ENCODE results near the gene AP3S2. TPM values are rescaled to one million over a fixed set of nuclear protein-coding genes. Genes with fewer than 3 reads are reported as not detected.

The AP3S2 gene
- total and polyA plus RNA-seq, 4 experiments from 2014 or later, result 34.1 to 37.3 (median 35.4) TPM

DNA sequence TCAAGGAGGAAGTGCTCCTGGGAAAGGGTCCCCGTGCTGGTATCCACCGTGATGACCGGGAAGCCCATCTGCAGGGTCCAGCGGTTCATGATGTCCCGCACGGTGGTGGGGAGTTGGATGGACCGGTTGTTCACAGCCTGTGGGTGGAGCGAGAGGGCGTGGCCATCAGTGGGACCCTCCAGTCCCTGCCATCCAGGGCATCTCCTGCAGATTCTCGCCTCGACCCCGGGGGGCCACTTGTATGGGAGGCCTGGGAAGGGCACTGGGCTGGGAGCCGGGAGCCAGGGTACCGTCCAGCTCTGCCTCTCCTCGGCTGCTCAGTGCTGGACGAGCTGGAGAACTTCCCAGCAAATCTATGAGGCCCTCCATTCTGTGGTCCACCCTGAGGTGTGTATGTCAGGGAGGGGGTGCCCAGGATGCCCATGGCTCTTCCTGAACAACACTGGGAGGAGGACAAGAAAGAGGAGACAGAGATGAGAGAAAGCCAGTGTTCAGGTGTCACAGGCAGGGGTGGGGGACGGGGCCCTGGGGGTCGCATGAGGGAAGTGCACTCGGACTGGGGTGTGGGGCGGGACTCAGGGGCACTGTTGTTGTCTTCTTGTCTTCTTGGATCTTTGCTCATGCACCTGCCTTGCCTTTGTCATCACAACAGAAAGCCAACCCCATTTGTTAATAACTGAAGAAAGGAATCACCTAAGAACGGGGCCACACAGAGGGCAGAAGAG, 92.2 kb downstream of the AP3S2 start:
- Histone ChIP-seq H3K9me3 (ENCODE audit: control insufficient read depth in 1 of 2, low read length in 2 of 2) (no peaks in the 10 kb centered on the region), H3K4me3 (ENCODE audit: low read length in 2 of 2) (no peak overlapping the region), H3K36me3 (ENCODE audit: insufficient read depth, low read length) (no peaks in the 10 kb centered on the region), H3K4me1 (ENCODE audit: insufficient read depth, low read length) (no peaks in the 10 kb centered on the region), H3K27me3 (ENCODE audit: insufficient read depth, low read length) (no peaks in the 10 kb centered on the region), H3K27ac (ENCODE audit: low read depth, low read length) (no peak overlapping the region)
- no peak overlapping the region for H3K4me3 Mint-ChIP-seq
- intact Hi-C loops (cut with micrococcal nuclease), result no loop called here
- ChIA-PET CTCF (ENCODE audit: partially characterized antibody) (no interaction called here), POLR2A (ENCODE audit: partially characterized antibody) (no interaction called here)
- DNase-seq, result no peak
- peaks cover 3 to 6% of the 10 kb centered on the region in 2 donors for H3K27me3 Mint-ChIP-seq
- H3K36me3 Mint-ChIP-seq, result no peaks in the 10 kb centered on the region
- peaks cover 0 to 7% (median 4%) of the 10 kb centered on the region in 8 donors for H3K9me3 Mint-ChIP-seq
- no peaks in the 10 kb centered on the region for H3K4me1 Mint-ChIP-seq
- H3K27ac Mint-ChIP-seq, result no peak overlapping the region

DNA sequence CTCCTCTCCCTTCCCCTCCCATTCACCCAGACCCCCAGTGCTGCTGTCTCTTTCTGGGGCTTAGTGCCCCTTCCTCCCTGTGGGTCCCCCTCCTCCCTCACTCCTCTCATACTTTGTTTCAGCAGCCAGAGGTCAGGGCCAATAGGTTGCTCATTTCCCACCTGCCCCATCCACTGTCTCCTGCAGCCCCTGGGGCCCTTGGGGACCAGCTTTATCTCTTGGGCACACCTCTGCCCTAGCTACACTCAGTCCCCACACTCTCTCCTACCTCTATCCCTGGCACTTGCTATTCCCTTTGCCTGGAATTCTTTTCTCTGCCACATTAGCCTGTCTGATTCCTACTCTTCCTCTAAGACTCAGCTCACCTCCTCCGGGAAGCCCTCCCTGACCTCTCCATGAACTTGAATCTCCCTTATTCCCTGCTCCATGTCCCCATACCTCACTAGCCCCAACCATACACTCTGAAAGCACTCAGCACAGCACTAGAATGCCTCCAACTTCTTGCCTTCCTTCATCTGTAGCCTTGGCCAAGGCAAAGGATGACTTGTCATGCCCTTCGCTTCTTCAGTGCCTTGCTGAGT, 93.8 kb downstream of the AP3S2 start:
- no peak overlapping the region for H3K4me3 Mint-ChIP-seq
- no peaks in the 10 kb centered on the region for H3K27me3 ChIP-seq (ENCODE audit: insufficient read depth, low read length)
- no peak overlapping the region for H3K27ac ChIP-seq (ENCODE audit: low read depth, low read length)
- intact Hi-C loops (cut with micrococcal nuclease), result no loop called here
- ChIA-PET POLR2A (ENCODE audit: partially characterized antibody) (no interaction called here), CTCF (ENCODE audit: partially characterized antibody) (interaction anchor here (1.1 kb wide), 1 partner anchor 77 kb away, joined by 4 read pairs; no protein-coding TSS in a partner anchor)
- H3K36me3 Mint-ChIP-seq, result no peaks in the 10 kb centered on the region
- H3K27ac Mint-ChIP-seq, result no peak overlapping the region
- no peaks in the 10 kb centered on the region for H3K4me1 Mint-ChIP-seq
- no peak for DNase-seq
- H3K4me1 ChIP-seq (ENCODE audit: insufficient read depth, low read length), result no peaks in the 10 kb centered on the region
- peaks cover 3 to 7% of the 10 kb centered on the region in 2 donors for H3K27me3 Mint-ChIP-seq
- no peaks in the 10 kb centered on the region for H3K36me3 ChIP-seq (ENCODE audit: insufficient read depth, low read length)
- no peaks in the 10 kb centered on the region for H3K9me3 ChIP-seq (ENCODE audit: control insufficient read depth in 1 of 2, low read length in 2 of 2)
- H3K4me3 ChIP-seq (ENCODE audit: low read length in 2 of 2), result no peak overlapping the region
- peaks cover 0 to 23% (median 11%) of the 10 kb centered on the region in 8 donors for H3K9me3 Mint-ChIP-seq

DNA sequence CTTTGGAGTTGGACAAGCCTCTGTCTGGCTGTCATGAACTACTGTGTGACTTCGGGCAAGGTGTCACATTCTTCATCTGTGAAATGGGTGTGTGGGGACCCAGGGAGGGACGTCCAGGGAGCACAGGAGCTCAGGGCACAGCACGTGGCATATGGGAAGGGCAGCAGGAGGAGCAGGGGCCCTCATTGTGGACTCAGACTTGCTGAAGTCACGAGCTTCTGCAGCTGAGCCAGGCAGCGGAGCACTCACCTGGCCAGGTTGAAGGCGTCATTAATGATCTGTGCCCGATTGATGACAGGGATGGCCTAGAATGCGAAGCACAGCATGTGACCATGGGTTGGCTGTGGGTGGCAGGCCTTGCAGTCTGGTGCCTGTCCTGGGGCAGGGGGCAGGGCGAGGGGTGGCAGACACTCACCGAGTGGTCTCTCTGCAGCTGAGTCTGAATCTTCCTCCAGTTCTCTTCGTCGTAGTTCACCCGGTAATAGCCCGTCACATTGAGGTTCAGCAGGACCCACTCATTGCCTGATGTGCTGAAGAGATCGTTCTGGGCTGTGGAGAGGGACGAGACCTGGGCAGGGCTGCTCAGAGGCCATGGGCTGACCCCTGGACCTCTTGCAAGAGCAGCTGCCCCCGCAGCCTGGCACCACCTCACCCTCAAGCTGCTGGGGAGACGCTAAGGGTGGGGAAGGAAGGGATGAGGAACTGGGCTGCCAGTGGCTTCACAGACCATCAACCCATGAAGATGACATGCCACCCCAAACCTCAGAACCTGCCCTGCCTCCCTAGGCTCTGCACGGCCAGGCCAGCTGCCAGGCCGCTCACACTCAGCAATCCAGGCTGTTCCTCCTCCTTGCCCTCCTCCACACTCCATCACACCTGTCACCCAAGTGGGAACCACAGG, 94.5 kb downstream of the AP3S2 start:
- Histone ChIP-seq H3K4me3 (ENCODE audit: low read length in 2 of 2) (no peak overlapping the region), H3K4me1 (ENCODE audit: insufficient read depth, low read length) (no peaks in the 10 kb centered on the region), H3K27me3 (ENCODE audit: insufficient read depth, low read length) (no peaks in the 10 kb centered on the region), H3K9me3 (ENCODE audit: control insufficient read depth in 1 of 2, low read length in 2 of 2) (no peaks in the 10 kb centered on the region), H3K27ac (ENCODE audit: low read depth, low read length) (no peak overlapping the region), H3K36me3 (ENCODE audit: insufficient read depth, low read length) (no peaks in the 10 kb centered on the region)
- CTCF ChIA-PET (ENCODE audit: partially characterized antibody), result interaction anchor here (1.1 kb wide), 1 partner anchor 78 kb away, joined by 4 read pairs; no protein-coding TSS in a partner anchor
- DNase-seq, result no peak
- Mint-ChIP-seq H3K4me3 (no peak overlapping the region), H3K36me3 (no peaks in the 10 kb centered on the region), H3K27me3 (peaks cover 3 to 9% of the 10 kb centered on the region in 2 donors), H3K4me1 (no peaks in the 10 kb centered on the region), H3K9me3 (peaks cover 0 to 25% (median 12%) of the 10 kb centered on the region in 8 donors), H3K27ac (no peak overlapping the region)
- intact Hi-C loops (cut with micrococcal nuclease), result no loop called here
- POLR2A ChIA-PET (ENCODE audit: partially characterized antibody), result no interaction called here

DNA sequence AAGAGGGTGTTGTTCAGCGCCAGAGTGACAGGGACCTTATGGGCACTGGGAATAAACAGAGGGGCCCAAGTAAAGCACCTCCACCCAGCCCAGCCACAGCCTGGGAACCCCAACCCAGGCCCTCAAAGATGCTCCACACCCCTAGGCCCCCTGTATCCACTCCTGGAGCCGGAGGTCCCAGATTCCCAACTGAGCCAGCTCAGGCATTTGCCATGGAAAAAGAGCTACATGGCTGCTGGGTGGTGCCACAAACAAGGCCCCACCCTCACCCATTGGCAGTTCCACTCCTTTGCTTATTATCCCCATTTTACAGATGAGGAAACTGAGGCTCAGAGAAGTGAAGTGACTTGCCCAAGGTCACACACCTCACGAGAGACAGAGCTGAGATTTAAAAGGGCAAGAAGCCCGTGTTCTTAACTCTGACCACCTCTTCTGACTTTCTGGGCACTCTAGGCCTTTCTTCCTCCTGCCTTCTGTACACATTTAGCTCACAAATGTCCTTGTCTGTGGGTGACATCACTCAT, 96.1 kb downstream of the AP3S2 start:
- no peak overlapping the region for H3K27ac ChIP-seq (ENCODE audit: low read depth, low read length)
- ChIA-PET POLR2A (ENCODE audit: partially characterized antibody) (no interaction called here), CTCF (ENCODE audit: partially characterized antibody) (interaction anchor here (0.8 to 1.0 kb wide), 2 partner anchors 27 to 77 kb away, joined by 3 to 4 read pairs; no protein-coding TSS in a partner anchor)
- H3K36me3 Mint-ChIP-seq, result no peaks in the 10 kb centered on the region
- no peaks in the 10 kb centered on the region for H3K9me3 ChIP-seq (ENCODE audit: control insufficient read depth in 1 of 2, low read length in 2 of 2)
- no peaks in the 10 kb centered on the region for H3K4me1 ChIP-seq (ENCODE audit: insufficient read depth, low read length)
- no peak overlapping the region for H3K27ac Mint-ChIP-seq
- peaks cover 0 to 25% (median 14%) of the 10 kb centered on the region in 8 donors for H3K9me3 Mint-ChIP-seq
- intact Hi-C loops (cut with micrococcal nuclease), result no loop called here
- peaks cover 7 to 12% of the 10 kb centered on the region in 2 donors for H3K27me3 Mint-ChIP-seq
- no peak overlapping the region for H3K4me3 Mint-ChIP-seq
- H3K36me3 ChIP-seq (ENCODE audit: insufficient read depth, low read length), result no peaks in the 10 kb centered on the region
- no peaks in the 10 kb centered on the region for H3K27me3 ChIP-seq (ENCODE audit: insufficient read depth, low read length)
- no peak overlapping the region for H3K4me3 ChIP-seq (ENCODE audit: low read length in 2 of 2)
- H3K4me1 Mint-ChIP-seq, result no peaks in the 10 kb centered on the region
- no peak for DNase-seq

DNA sequence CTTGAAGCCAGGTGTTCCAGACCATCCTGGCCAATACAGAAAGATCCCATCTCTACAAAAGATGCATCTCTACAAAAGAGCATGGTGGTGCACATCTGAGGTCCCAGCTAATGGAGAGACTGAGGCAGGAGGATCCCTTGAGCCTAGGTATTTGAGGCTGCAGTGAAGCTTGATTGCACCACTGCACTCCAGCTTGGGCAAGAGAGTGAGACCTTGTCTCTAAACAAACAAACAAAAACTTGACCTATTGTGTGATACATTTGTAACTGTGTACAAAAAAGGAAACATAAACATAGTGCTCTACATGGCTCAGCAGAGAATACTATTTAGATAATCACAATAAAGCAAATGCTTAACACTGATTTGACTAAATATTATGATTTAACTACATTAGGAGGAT, 97.8 kb downstream of the AP3S2 start:
- Histone ChIP-seq H3K9me3 (ENCODE audit: control insufficient read depth in 1 of 2, low read length in 2 of 2) (no peaks in the 10 kb centered on the region), H3K27me3 (ENCODE audit: insufficient read depth, low read length) (no peaks in the 10 kb centered on the region), H3K4me1 (ENCODE audit: insufficient read depth, low read length) (no peaks in the 10 kb centered on the region), H3K4me3 (ENCODE audit: low read length in 2 of 2) (no peak overlapping the region), H3K27ac (ENCODE audit: low read depth, low read length) (no peak overlapping the region), H3K36me3 (ENCODE audit: insufficient read depth, low read length) (no peaks in the 10 kb centered on the region)
- H3K27me3 Mint-ChIP-seq, result peaks cover 5 to 6% of the 10 kb centered on the region in 2 donors
- no peak overlapping the region for H3K27ac Mint-ChIP-seq
- no peak for DNase-seq
- intact Hi-C loops (cut with micrococcal nuclease), result no loop called here
- CTCF ChIA-PET (ENCODE audit: partially characterized antibody), result no interaction called here
- no peaks in the 10 kb centered on the region for H3K4me1 Mint-ChIP-seq
- no peak overlapping the region for H3K4me3 Mint-ChIP-seq
- H3K9me3 Mint-ChIP-seq, result peaks cover 0 to 25% (median 14%) of the 10 kb centered on the region in 8 donors
- POLR2A ChIA-PET (ENCODE audit: partially characterized antibody), result no interaction called here
- no peaks in the 10 kb centered on the region for H3K36me3 Mint-ChIP-seq

DNA sequence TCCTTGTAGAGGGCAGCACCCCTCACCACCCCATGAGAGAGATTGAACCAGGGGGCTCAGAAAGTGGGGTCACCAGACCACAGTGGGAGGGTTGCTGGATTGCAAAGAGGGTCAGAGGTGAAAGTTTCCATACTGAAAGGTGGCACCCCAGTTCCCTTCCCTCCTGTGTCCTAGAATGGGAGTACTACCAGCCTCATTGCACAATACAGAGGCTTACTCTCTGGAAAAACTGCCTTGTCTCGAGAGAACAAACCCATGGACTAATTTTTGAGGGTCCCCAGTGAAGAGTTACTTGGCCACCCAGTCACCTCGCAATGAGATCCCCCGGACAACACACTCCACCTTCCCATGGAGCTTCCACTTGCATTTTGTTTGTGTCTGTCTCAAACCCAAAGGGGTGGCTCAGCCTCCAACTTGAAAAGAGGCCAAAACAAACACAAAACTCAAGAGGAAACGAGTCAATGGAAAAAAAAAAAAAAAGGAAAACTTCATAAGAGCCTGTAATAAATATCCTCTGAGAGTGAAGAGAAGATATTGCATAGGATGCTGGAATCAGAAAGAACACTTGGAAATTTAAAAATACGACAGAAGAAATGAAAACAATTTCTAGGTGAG, 99.1 kb downstream of the AP3S2 start:
- no peak overlapping the region for H3K4me3 ChIP-seq (ENCODE audit: low read length in 2 of 2)
- H3K27ac ChIP-seq (ENCODE audit: low read depth, low read length), result no peak overlapping the region
- Mint-ChIP-seq H3K27ac (no peak overlapping the region), H3K36me3 (no peaks in the 10 kb centered on the region), H3K27me3 (peaks cover 5 to 11% of the 10 kb centered on the region in 2 donors), H3K4me3 (no peak overlapping the region), H3K4me1 (no peaks in the 10 kb centered on the region), H3K9me3 (peaks cover 0 to 25% (median 14%) of the 10 kb centered on the region in 8 donors)
- H3K4me1 ChIP-seq (ENCODE audit: insufficient read depth, low read length), result no peaks in the 10 kb centered on the region
- intact Hi-C loops (cut with micrococcal nuclease), result no loop called here
- H3K36me3 ChIP-seq (ENCODE audit: insufficient read depth, low read length), result no peaks in the 10 kb centered on the region
- H3K9me3 ChIP-seq (ENCODE audit: control insufficient read depth in 1 of 2, low read length in 2 of 2), result no peaks in the 10 kb centered on the region
- POLR2A ChIA-PET (ENCODE audit: partially characterized antibody), result no interaction called here
- DNase-seq, result no peak
- CTCF ChIA-PET (ENCODE audit: partially characterized antibody), result no interaction called here
- H3K27me3 ChIP-seq (ENCODE audit: insufficient read depth, low read length), result no peaks in the 10 kb centered on the region

Measured in CD4-positive, alpha-beta memory T cell (primary cell).